Measurements from ENCODE around the gene PLA2G7. TPM values are rescaled to one million over a fixed set of nuclear protein-coding genes. Genes with fewer than 3 reads are reported as not detected.
"Not testable (repeated sequence)": the region's sequence is repeated elsewhere in the genome, so short reads cannot be mapped to it uniquely, and the experiment has no call there.

Gene PLA2G7
- total RNA-seq, 2 donors from 2014 or later = 0.27 to 0.56 TPM

GRCh38 chr6:46746696-46747095 lies 11.5 kb upstream of the PLA2G7 start, which contains the start of gene ANKRD66:
ANKRD66 (plus strand) TSS chr6:46746933; CDS start chr6:46751949, 5,016 bp downstream.
- Histone ChIP-seq H3K27me3 (replicated peaks; ENCODE audit: insufficient read depth) (no peaks in the 10 kb centered on the region), H3K27ac (no peak within 1 kb of the TSS), H3K36me3 (no peaks in the 10 kb centered on the region), H3K4me3 (no peak within 1 kb of the TSS), H3K9me3 (no peaks in the 10 kb centered on the region), H3K4me1 (ENCODE audit: control insufficient read depth in 1 of 2, low read depth in 2 of 2) (no peaks in the 10 kb centered on the region)
- DNase-seq (ENCODE audit: low spot score) (no peak), ATAC-seq (ENCODE audit: insufficient number of reproducible peaks, low FRiP score, low read depth) (no peak)
- TF ChIP-seq CTCF (IDR thresholded peaks at IDR 0.05) = no peak

DNA sequence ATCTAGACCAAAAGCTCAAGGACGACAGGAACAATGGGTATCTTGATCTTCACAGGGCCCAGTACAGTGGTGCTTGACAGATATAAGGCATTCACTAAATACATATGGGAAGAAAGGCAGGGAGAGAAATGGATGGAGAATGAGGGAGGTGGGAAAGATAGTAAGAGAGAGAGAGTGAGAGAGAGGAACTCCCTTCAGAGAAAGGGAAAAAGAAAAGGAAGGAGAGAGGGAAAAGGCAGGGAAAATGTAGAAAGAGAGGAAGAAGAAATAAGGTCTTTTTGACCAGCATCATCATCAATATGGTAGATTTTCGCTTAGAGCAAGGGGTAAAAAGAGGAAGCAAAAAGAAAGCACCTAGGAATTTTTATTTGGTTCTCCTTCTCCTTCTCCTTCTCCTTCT lies 10.8 kb upstream of the PLA2G7 start:
- no peaks in the 10 kb centered on the region for H3K4me1 ChIP-seq (ENCODE audit: control insufficient read depth in 1 of 2, low read depth in 2 of 2)
- H3K27me3 ChIP-seq (replicated peaks; ENCODE audit: insufficient read depth) = no peaks in the 10 kb centered on the region
- TF ChIP-seq CTCF (IDR thresholded peaks at IDR 0.05) = no peak
- no peaks in the 10 kb centered on the region for H3K36me3 ChIP-seq
- DNase-seq (ENCODE audit: low spot score) (no peak), ATAC-seq (ENCODE audit: insufficient number of reproducible peaks, low FRiP score, low read depth) (no peak)
- H3K9me3 ChIP-seq = no peaks in the 10 kb centered on the region
- H3K4me3 ChIP-seq = no peak overlapping the region
- no peak overlapping the region for H3K27ac ChIP-seq

GRCh38 chr6:46744159-46744725 lies 9.1 kb upstream of the PLA2G7 start:
- DNase-seq (ENCODE audit: low spot score); H3K27ac ChIP-seq: not testable (repeated sequence)

GRCh38 chr6:46743425-46744158 lies 8.4 kb upstream of the PLA2G7 start:
- H3K36me3 ChIP-seq = no peaks in the 10 kb centered on the region
- DNase-seq (ENCODE audit: low spot score) = no peak
- no peak for ATAC-seq (ENCODE audit: insufficient number of reproducible peaks, low FRiP score, low read depth)

More at GRCh38 chr6:46744159-46744725, 9.1 kb upstream of the PLA2G7 start:
- H3K9me3 ChIP-seq; H3K27me3 ChIP-seq (replicated peaks; ENCODE audit: insufficient read depth); H3K4me1 ChIP-seq (ENCODE audit: control insufficient read depth in 1 of 2, low read depth in 2 of 2); H3K36me3 ChIP-seq; ATAC-seq (ENCODE audit: insufficient number of reproducible peaks, low FRiP score, low read depth); H3K4me3 ChIP-seq: not testable (repeated sequence)

GRCh38 chr6:46741910-46742309 lies 6.7 kb upstream of the PLA2G7 start:
- TF ChIP-seq CTCF (IDR thresholded peaks at IDR 0.05) = no peak
- Histone ChIP-seq H3K4me1 (ENCODE audit: control insufficient read depth in 1 of 2, low read depth in 2 of 2) (no peaks in the 10 kb centered on the region), H3K4me3 (no peak overlapping the region), H3K27ac (no peak overlapping the region), H3K36me3 (no peaks in the 10 kb centered on the region), H3K27me3 (replicated peaks; ENCODE audit: insufficient read depth) (no peaks in the 10 kb centered on the region), H3K9me3 (no peaks in the 10 kb centered on the region)
- no peak for ATAC-seq (ENCODE audit: insufficient number of reproducible peaks, low FRiP score, low read depth)
- DNase-seq (ENCODE audit: low spot score) = no peak

More at GRCh38 chr6:46743425-46744158, 8.4 kb upstream of the PLA2G7 start:
- TF ChIP-seq CTCF (IDR thresholded peaks at IDR 0.05) = no peak
- Histone ChIP-seq H3K9me3 (no peaks in the 10 kb centered on the region), H3K4me1 (ENCODE audit: control insufficient read depth in 1 of 2, low read depth in 2 of 2) (no peaks in the 10 kb centered on the region), H3K4me3 (no peak overlapping the region), H3K27me3 (replicated peaks; ENCODE audit: insufficient read depth) (no peaks in the 10 kb centered on the region), H3K27ac (no peak overlapping the region)
